Dendritic cell treated with granulocyte-macrophage colony-stimulating factor and Interleukin-4, amounts not matched to agents 40 ng/mL and 50 ng/mL, for 4 days (primary cell): Measurements from ENCODE around the gene LYZL1.
"Not testable (repeated sequence)": the region's sequence is repeated elsewhere in the genome, so short reads cannot be mapped to it uniquely, and the experiment has no call there.

ENCODE experiments used
- H3K27ac Mint-ChIP-seq: one replicate; pipeline ENCODE4 v1.8.0; 2022; ENCODE audit warnings: mild to moderate bottlenecking, mixed read lengths
- H3K27me3 Mint-ChIP-seq: one replicate; pipeline ENCODE4 v1.8.0; 2022; ENCODE audit warnings: mild to moderate bottlenecking, mixed read lengths
- H3K36me3 Mint-ChIP-seq: one replicate; pipeline ENCODE4 v1.8.0; 2022; ENCODE audit warnings: low read depth, mixed read lengths
- H3K4me1 Mint-ChIP-seq: one replicate; pipeline ENCODE4 v1.8.0; 2022; ENCODE audit warnings: low read depth, mixed read lengths
- H3K4me3 Mint-ChIP-seq: one replicate; pipeline ENCODE4 v1.8.0; 2022; ENCODE audit warnings: mild to moderate bottlenecking, moderate library complexity, mixed read lengths
- H3K9me3 Mint-ChIP-seq: one replicate; pipeline ENCODE4 v1.8.0; 2022; ENCODE audit warnings: mixed read lengths
- intact Hi-C: fragments of 100-400 bp; cut with micrococcal nuclease; formaldehyde crosslinking; loops from one replicate; pipeline ENCODE4 v1.15.0; 2022

Gene LYZL1

GRCh38 chr10:29304995-29305335, 16.1 kb downstream of the LYZL1 start:
- peaks cover 17% of the 10 kb centered on the region for H3K9me3 Mint-ChIP-seq
- no peak overlapping the region for H3K27ac Mint-ChIP-seq
- intact Hi-C loops = loop anchor here (5.0 to 10.0 kb wide), 2 partner anchors 643 to 680 kb away; no protein-coding TSS in a partner anchor

DNA sequence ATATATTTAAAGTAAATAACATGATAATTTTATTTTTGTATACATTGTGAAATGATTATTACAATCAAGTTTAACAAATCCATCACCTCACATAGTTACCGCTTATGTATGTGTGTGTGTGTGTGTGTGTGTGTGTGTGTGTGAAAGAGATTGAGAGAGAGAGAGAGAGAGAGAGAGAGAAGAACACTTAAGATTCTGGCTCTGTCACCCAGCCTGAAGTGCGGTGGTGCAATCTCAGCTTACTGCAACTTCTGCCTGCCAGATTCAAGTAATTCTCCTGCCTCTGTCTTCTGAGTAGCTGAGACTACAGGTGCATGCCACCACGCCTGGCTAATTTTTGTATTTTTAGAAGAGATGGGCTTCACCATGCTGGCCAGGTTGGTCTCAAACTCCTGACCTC, 17.8 kb downstream of the LYZL1 start:
- intact Hi-C loops = loop anchor here (10.0 kb wide), 1 partner anchor 682 kb away; no protein-coding TSS in a partner anchor
- Mint-ChIP-seq H3K4me1 (peaks cover 5% of the 10 kb centered on the region), H3K27me3 (peaks cover 15% of the 10 kb centered on the region)

More at GRCh38 chr10:29304995-29305335, 16.1 kb downstream of the LYZL1 start:
- H3K27me3 Mint-ChIP-seq = peaks cover 15% of the 10 kb centered on the region
- no peaks in the 10 kb centered on the region for H3K36me3 Mint-ChIP-seq
- peaks cover 5% of the 10 kb centered on the region for H3K4me1 Mint-ChIP-seq
- H3K4me3 Mint-ChIP-seq = no peak overlapping the region

GRCh38 chr10:29308142-29308541, 19.3 kb downstream of the LYZL1 start:
- not testable (repeated sequence) for H3K9me3 Mint-ChIP-seq, H3K27ac Mint-ChIP-seq, H3K4me3 Mint-ChIP-seq, H3K36me3 Mint-ChIP-seq, H3K4me1 Mint-ChIP-seq
- H3K27me3 Mint-ChIP-seq = peaks cover 13% of the 10 kb centered on the region
- intact Hi-C loops = loop anchor here (10.0 kb wide), 1 partner anchor 683 kb away; no protein-coding TSS in a partner anchor

More for the DNA sequence above, 17.8 kb downstream of the LYZL1 start:
- Mint-ChIP-seq H3K9me3 (peaks cover 6% of the 10 kb centered on the region), H3K4me3 (no peak overlapping the region), H3K36me3 (no peaks in the 10 kb centered on the region), H3K27ac (no peak overlapping the region)

DNA sequence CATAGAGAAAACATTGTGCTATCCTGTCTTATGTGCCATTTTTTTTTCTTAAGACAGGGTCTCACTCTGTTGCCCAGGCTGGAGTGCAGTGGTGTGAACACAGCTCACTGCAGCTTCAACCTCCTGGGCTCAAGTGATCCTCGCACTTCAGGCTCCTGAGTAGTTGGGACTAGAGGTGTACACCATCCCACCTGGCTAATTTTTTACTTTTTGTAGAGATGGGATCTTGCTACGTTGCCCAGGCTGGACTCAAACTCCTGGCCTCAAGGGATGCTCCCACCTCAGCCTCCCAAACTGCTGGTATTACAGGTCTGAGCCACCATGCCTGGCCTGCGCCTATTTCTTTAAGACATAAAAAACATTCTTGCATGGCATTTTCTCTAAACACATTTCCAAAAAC, 20.6 kb downstream of the LYZL1 start:
- H3K36me3 Mint-ChIP-seq = no peaks in the 10 kb centered on the region

GRCh38 chr10:29310463-29310862, 21.6 kb downstream of the LYZL1 start:
- H3K36me3 Mint-ChIP-seq = not testable (repeated sequence)

More for the DNA sequence above, 20.6 kb downstream of the LYZL1 start:
- intact Hi-C loops = loop anchor here (10.0 kb wide), 1 partner anchor 685 kb away; no protein-coding TSS in a partner anchor
- Mint-ChIP-seq H3K9me3 (no peaks in the 10 kb centered on the region), H3K27ac (no peak overlapping the region), H3K4me3 (no peak overlapping the region), H3K27me3 (peaks cover 10% of the 10 kb centered on the region), H3K4me1 (peaks cover 5% of the 10 kb centered on the region)

GRCh38 chr10:29313071-29313470, 24.2 kb downstream of the LYZL1 start:
- H3K27me3 Mint-ChIP-seq = peaks cover 9% of the 10 kb centered on the region
- intact Hi-C loops = no loop called here
- no peaks in the 10 kb centered on the region for H3K9me3 Mint-ChIP-seq
- H3K27ac Mint-ChIP-seq = no peak overlapping the region
- peaks cover 13% of the 10 kb centered on the region for H3K4me1 Mint-ChIP-seq
- H3K4me3 Mint-ChIP-seq = no peak overlapping the region
- H3K36me3 Mint-ChIP-seq = no peaks in the 10 kb centered on the region

More at GRCh38 chr10:29310463-29310862, 21.6 kb downstream of the LYZL1 start:
- H3K9me3 Mint-ChIP-seq, H3K4me1 Mint-ChIP-seq, H3K27me3 Mint-ChIP-seq, H3K27ac Mint-ChIP-seq, intact Hi-C loops, H3K4me3 Mint-ChIP-seq: not testable (repeated sequence)

GRCh38 chr10:29314726-29315125, 25.9 kb downstream of the LYZL1 start:
- no peak overlapping the region for H3K27ac Mint-ChIP-seq
- H3K27me3 Mint-ChIP-seq = peaks cover 24% of the 10 kb centered on the region
- H3K9me3 Mint-ChIP-seq = no peaks in the 10 kb centered on the region
- no peak overlapping the region for H3K4me3 Mint-ChIP-seq
- intact Hi-C loops = no loop called here
- H3K4me1 Mint-ChIP-seq = peaks cover 20% of the 10 kb centered on the region
- H3K36me3 Mint-ChIP-seq = no peaks in the 10 kb centered on the region

DNA sequence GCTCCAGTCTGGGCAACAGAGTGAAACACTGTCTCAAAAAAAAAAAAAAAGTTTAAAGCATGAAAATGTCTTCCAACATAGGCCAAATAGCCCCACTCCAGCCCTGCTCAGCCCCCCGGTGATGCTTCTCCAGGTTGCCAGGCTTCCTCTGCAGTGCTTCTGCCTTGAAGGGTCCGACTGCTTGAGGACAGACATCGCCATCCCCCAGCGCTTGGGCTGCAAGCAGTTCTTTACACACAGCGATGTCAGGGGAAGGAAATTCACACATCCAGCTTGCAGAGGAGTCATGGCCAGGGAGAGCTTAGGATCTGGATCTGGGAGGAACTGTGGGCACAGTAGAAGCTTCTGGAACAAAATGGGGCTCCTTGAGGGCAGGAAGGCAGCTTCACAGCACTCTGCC, 26.9 kb downstream of the LYZL1 start:
- no peak overlapping the region for H3K27ac Mint-ChIP-seq
- intact Hi-C loops = no loop called here
- H3K4me3 Mint-ChIP-seq = no peak overlapping the region
- no peaks in the 10 kb centered on the region for H3K9me3 Mint-ChIP-seq
- H3K27me3 Mint-ChIP-seq = peaks cover 23% of the 10 kb centered on the region
- H3K4me1 Mint-ChIP-seq = peaks cover 20% of the 10 kb centered on the region
- H3K36me3 Mint-ChIP-seq = no peaks in the 10 kb centered on the region

DNA sequence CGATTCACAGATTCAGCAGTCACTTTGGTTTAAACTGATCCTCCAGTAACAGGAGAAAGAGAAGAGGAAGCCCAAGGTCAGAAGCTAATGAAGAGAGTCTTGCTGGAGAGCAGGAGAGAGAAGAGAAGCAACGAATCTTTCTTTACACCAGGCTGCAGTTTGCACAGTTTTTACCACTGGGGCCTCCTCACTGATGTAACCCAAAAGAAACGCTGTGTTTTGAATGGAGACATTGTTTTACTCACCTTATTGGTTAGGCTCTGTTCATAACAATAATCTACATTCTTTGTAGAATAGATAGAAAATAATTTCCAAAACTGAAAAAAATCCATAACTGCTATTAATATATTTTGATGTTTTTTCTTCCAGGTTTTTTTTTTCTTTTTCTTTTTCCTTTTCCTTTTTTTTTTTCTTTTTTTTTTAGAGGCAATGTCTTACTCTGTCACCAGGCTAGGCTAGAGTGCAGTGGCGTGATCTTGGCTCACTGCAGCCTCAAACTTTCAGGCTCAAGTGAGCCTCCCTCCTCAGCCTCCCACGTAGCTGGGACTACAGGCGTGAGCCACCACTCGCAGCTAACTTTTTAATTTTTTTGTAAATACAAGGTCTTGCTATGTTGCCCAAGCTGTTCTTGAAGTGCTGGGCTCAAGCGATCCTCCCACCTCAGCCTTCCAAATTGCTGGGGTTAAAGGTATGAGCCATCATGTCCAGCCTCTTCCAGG, 27.6 kb downstream of the LYZL1 start:
- H3K36me3 Mint-ChIP-seq = no peaks in the 10 kb centered on the region
- no peak overlapping the region for H3K4me3 Mint-ChIP-seq
- no peak overlapping the region for H3K27ac Mint-ChIP-seq
- H3K4me1 Mint-ChIP-seq = peaks cover 20% of the 10 kb centered on the region
- H3K27me3 Mint-ChIP-seq = peaks cover 23% of the 10 kb centered on the region
- H3K9me3 Mint-ChIP-seq = no peaks in the 10 kb centered on the region
- intact Hi-C loops = no loop called here

- Mint-ChIP-seq H3K27me3 (peaks cover 27% of the 10 kb centered on the region), H3K36me3 (no peaks in the 10 kb centered on the region), H3K4me3 (no peak overlapping the region), H3K4me1 (peaks cover 20% of the 10 kb centered on the region), H3K27ac (no peak overlapping the region), H3K9me3 (no peaks in the 10 kb centered on the region)
- intact Hi-C loops = no loop called here
Measured at GRCh38 chr10:29317027-29317420, 28.2 kb downstream of the LYZL1 start.

- intact Hi-C loops = no loop called here
- peaks cover 27% of the 10 kb centered on the region for H3K27me3 Mint-ChIP-seq
- no peaks in the 10 kb centered on the region for H3K36me3 Mint-ChIP-seq
- H3K9me3 Mint-ChIP-seq = no peaks in the 10 kb centered on the region
- H3K4me1 Mint-ChIP-seq = peaks cover 20% of the 10 kb centered on the region
- no peak overlapping the region for H3K4me3 Mint-ChIP-seq
- H3K27ac Mint-ChIP-seq = no peak overlapping the region
Measured at GRCh38 chr10:29317423-29318021, 28.7 kb downstream of the LYZL1 start.

DNA sequence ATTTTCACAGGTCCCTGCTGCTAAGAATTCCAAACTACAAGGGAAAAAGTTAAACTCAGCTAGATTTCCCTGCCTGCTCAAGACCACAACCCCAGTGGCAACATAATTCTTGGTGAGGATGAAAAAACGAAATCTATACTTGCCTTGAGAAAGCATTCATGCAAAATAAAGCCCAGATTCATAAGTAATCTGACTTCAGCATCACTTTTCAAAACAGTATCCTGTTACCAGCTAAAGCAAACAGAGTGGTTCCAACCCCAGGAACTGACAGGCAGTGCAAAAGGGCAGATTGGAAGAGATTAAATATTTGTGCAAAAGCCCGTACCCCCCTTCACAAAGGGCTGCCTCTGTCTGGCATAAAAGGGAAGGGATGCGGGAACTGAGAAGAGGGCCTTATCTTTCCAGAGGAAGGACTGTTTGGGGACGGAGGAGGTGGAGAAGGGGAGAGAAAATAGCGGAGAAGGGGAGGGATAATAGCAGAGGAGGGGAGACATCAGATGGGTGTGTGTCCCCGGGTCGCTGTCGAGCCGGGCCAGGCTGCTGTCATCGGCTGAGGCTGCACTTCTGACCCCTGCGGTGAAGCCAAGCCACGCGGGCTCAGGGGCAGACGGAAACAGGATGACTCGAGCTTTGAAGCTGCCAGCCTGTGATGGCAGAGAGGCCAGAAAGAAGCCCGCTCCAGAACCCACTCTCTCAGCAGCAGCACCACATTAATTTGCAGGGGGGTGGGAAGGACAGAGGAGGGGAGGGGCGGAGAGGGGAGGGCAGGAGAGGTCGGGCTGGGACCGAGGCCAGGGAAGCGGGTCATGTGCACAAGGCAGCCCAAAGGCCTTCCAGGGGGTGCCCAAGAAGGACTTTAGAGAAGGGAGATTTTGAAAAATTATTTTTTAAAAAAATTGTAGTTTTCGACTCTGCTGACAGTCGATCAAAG, 29.5 kb downstream of the LYZL1 start:
- Mint-ChIP-seq H3K4me1 (peaks cover 20% of the 10 kb centered on the region), H3K4me3 (peak overlapping the region; percentile 63), H3K27me3 (peaks cover 30% of the 10 kb centered on the region)
- H3K9me3 Mint-ChIP-seq, intact Hi-C loops, H3K27ac Mint-ChIP-seq, H3K36me3 Mint-ChIP-seq: not testable (repeated sequence)

DNA sequence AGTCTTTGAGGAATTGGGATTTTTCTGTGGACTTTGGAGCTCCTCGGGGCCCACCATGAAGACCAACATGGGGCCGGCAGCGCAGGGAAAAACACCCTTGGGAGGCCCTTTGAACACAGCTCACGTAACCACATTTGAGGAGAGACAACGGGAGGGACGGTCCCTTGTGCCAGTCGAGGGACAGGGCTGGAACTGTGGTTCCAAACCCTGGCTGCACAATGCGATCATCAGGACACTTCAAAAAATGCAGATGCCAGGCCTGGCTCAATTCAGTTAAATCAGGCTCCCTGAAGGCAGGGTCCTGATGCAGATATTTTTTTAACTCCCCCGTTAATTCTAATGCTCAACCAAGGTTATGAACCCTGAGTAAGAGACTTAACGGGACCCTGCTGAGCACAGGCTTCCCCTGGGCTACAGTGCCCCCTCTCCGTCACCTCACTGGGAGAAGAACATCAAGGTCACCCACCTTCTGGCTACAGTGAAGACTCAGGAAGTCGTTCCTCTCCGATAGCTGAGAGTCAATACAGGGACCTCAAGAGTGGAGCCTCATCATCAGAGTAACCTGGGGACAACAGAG, 30.4 kb downstream of the LYZL1 start:
- Mint-ChIP-seq H3K4me1 (peaks cover 20% of the 10 kb centered on the region), H3K27me3 (peaks cover 31% of the 10 kb centered on the region), H3K9me3 (no peaks in the 10 kb centered on the region), H3K4me3 (no peak overlapping the region), H3K27ac (no peak overlapping the region), H3K36me3 (no peaks in the 10 kb centered on the region)
- intact Hi-C loops = no loop called here
